H1 (cell line): ENCODE results near the gene PVALB. TPM values are rescaled to one million over a fixed set of nuclear protein-coding genes. Genes with fewer than 3 reads are reported as not detected.

Source experiments
- CHD7 ChIP-seq: fragments of 300-600 bp; sonication (generic); IDR thresholded peaks from 2 replicates; pipeline ENCODE4 v1.7.1; 2012; ENCODE audit warnings: low read length, moderate library complexity, mild to moderate bottlenecking, inconsistent platforms; ENCODE audit not compliant: insufficient replicate concordance
- MAFK ChIP-seq: IDR thresholded peaks from 2 replicates; pipeline ENCODE4 v1.6.1; 2012; ENCODE audit warnings: low read depth, mild to moderate bottlenecking, improper control_type of control experiment, low read length
- SP1 ChIP-seq: IDR thresholded peaks from 2 replicates; pipeline ENCODE4 v1.6.1; 2011; ENCODE audit warnings: low read depth, low read length
- SP4 ChIP-seq: IDR thresholded peaks from 2 replicates; pipeline ENCODE4 v1.6.1; 2012; ENCODE audit warnings: low read length, inconsistent platforms
- polyA plus RNA-seq, 7 experiments: library from polyadenylated mRNA; depleted of rRNA in 3 of 7; stranded (reverse) in 5 of 7; unstranded in 2 of 7; fragments of >200 nt in 5 of 7; fragments of 200-250 nt in 2 of 7; gene quantifications; 1 replicate in 5 of 7; 2 replicates in 1 of 7; 4 replicates in 1 of 7; pipeline versions ENCODE4 v1.2.1 to v1.2.3, GENCODE V29; 2011 to 2013; ENCODE audit warnings: missing spikeins in 2 of 7, mixed read lengths in 2 of 7
- total RNA-seq: library from RNA; stranded (reverse); fragmentation: NEBNext Ultra II Directional; extraction: Animal tissue kit (Norgen Biotek cat#: 25700); gene quantifications from 2 replicates; pipeline ENCODE4 v1.2.1, GENCODE V29; 2021

PVALB gene
- total and polyA plus RNA-seq, 2 of the 8 experiments (the other 6 are each of a cell fraction or from before 2014, with no cell fraction given), result 1.7 to 5.4 TPM

- TF ChIP-seq MAFK (no peak), CHD7 (no peak), SP4 (no peak), SP1 (no peak)
These were observed 5.7 kb upstream of the PVALB start (continued) for GRCh38 chr22:36822581-36822980.
